Stimulated activated CD4-positive, alpha-beta T cell treated with anti-CD3 and anti-CD28 coated beads, Interleukin-4, amount 100 ng/mL, for 1 hour (primary cell): ENCODE measurements around the gene CD300LB.
A peak's percentile ranks its signal among the peaks of the same experiment; 100 is the strongest.
"Not testable (repeated sequence)": the region's sequence is repeated elsewhere in the genome, so short reads cannot be mapped to it uniquely, and the experiment has no call there.

ENCODE experiments used
- DNase-seq: peaks from one replicate; pipeline ENCODE4 v3.0.0-alpha.2; 2020

CD300LB gene

DNA sequence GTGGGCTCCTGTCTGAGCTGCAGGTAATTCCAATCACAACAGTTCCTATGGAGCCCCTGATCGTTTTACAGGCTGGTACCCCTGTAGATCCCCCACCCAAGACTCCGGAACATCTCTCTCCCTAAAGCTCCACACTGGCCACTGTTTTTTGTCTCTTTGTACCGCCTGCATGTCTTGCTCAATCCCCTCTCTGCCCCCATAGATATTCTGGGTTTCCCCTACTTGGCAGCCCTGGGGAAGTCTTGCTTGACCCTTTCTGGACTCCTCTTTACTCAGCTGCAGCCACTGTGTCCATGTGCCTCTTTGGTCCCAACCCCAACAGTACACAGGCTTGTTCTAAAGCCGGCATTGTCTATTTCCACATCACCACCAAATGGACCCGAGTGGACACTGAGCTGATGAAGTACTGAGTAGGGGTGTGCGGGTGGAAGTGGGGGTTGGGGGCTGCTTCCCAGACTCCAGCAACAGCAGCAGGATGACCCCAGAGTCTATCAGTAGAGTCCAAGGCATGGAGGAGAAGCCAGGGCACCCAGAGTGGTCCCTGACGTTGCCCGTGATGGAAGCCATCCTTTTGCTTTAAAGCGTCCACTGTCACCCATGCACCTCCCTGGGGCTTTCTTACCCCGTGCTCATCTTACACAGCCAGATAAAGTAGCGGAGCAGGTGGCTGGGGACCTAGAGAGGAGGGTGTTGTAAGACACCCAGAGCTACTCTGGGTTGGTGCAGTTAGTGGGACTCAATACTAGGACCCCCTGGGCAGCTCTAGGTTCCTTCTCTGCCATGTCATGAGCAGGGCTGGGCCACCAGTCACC lies 6.4 kb downstream of the CD300LB start:
- DNase-seq: no peak

DNA sequence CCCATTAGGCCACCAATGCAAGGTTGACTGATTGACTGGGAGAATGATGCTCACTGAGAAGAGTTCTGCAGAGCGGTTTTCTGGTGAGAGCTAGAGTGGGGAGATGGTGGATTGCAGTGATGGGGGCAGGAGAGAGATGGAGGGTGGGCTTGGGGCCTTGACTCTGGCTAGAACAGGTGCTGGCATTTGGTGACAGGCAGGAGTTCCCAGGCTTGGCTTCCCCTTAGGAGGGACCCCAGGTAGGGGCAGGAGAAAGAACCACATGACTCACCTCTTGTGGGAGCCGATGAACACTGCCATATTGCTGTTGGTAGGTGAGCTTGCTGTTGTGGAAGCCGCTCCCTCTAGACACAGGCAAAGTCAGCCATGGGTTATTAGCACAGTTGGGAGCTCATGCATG lies 8.0 kb downstream of the CD300LB start:
- DNase-seq: no peak

- DNase-seq: no peak
Measured at GRCh38 chr17:74522381-74523105, 8.7 kb downstream of the CD300LB start.

DNA sequence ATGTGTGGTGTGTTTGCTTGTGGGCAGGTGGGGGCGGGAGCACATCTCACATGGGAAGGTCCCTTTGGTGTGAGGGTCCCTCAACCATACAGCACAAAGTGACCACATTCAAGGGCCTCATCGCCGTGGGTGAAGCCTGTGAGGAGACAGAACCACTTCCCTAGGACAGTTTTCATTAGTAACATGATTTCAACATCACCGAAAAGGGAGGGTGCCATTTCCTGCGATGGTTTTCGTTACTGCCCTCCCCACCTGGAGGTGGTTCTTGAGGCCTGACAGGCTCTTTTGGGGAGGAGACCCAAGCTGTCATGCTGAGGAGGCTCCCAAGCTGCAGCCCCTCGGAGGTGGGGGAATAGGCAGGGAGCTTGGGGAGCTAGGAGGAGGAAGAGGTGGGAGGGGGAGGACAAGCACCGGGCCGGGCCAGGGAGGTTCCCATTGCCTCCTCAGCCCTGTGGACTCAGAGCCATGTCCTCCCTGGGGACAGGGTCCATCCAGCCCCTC lies 9.5 kb downstream of the CD300LB start:
- no peak for DNase-seq

GRCh38 chr17:74520790-74521480 lies 10.3 kb downstream of the CD300LB start:
- no peak for DNase-seq

- no peak for DNase-seq
Measured at GRCh38 chr17:74520016-74520434, 11.2 kb downstream of the CD300LB start.

- not testable (repeated sequence) for DNase-seq
Measured at GRCh38 chr17:74518413-74518981, 12.8 kb downstream of the CD300LB start.

DNA sequence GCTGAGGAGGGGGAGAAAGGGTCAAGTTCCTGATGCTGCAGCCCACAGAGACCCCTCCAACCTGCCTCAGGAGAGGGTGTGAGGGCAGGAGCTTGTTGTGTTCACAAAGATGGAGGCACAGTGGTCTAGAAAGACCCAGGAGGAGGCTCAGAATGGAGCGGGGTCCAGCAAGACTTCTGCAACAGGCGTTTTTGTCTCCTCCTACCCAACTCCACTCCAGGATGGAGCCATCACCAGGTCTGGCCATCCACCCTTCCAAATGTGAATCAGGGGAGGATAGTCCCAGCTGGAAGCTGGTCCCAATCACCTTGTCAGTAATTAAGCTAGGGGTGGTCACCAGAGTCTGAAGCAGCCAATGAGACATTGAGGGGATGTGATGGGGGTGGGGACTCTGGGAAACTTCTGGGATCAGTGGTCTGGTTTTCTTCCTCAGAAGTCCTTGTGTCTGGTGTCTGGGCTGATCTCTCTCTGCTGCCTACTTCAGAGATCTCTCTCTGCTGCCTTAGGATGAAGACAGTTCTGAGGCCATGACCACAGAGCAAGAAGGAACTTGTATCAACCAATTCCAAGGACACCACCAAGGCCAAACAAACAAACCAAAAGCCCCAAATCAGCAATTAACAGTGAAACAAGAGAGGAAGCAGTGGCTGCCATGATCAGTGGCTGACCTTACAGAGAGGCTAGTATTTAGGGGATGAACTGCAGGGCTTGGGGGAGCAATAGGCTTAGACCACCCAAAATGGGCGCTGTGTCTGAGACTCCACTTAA lies 14.5 kb downstream of the CD300LB start:
- DNase-seq: no peak

DNA sequence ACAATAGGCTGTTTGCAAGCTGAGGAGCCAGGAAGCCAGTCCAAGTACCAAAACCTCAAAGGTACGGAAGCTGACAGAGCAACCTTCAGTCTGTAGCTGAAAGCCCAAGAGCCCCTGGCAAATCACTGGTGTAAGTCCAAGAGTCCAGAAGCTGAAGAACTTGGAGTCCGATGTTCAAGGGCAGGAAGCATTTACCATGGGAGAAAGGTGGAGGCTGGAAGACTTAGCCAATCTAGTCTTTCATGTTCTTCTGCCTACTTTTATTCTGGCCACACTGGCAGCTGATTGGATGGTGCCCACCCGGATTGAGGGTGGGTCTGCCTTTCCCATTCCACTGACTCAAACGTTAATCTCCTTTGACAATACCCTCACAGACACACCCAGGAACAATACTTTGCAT lies 15.3 kb downstream of the CD300LB start:
- no peak for DNase-seq

DNA sequence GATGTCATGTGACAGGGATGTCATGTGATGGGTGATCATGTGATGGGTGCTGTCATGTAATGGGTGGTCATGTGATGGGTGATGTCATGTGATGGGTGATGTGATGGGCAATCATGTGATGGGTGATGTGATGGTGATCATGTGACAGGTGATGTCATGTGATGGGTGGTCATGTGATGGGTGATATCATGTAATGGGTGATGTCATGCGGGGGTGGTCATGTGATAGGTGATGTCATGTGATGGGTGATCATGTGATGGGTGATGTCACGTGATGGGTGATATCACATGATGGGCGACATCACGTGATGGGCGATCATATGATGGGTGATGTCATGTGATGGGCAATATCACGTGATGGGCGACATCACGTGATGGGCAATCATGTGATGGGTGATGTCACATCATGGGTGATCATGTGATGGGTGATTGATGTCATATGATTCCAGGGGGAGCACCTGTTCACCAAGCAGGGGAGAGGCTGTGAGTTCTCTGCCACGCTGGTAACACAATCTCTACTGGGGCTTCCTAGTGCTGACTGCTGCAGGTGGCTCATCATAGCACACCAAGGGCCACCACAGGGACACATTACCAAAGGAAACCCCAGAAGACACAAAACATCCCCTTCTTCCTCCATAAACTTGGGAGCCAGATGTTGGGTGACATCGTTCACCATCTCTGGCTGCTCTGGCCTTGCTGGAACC lies 16.5 kb downstream of the CD300LB start:
- no peak for DNase-seq

DNA sequence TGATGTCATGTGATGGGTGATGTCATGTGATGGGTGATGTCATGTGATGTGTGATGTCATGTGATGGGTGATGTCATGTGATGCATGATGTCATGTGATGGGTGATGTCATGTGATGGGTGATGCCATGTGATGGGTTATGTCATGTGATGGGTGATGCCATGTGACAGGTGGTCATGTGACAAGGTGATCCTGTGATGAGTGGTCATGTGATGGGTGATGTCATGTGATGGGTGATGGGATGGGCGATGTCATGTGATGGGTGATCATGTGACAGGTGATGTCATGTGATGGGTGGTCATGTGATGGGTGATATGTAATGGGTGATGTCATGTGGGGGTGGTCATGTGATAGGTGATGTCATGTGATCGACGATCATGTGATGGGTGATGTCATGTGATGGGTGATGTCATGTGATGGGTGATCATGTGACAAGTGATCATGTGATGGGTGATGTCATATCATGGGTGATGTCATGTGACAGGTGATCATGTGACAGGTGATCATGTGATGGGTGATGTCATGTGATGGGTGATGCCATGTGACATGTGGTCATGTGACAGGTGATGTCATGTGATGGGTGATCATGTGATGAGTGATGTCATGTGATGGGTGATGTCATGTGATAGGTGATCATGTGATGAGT lies 17.2 kb downstream of the CD300LB start:
- no peak for DNase-seq

GRCh38 chr17:74512624-74513091 lies 18.6 kb downstream of the CD300LB start:
- DNase-seq: no peak

DNA sequence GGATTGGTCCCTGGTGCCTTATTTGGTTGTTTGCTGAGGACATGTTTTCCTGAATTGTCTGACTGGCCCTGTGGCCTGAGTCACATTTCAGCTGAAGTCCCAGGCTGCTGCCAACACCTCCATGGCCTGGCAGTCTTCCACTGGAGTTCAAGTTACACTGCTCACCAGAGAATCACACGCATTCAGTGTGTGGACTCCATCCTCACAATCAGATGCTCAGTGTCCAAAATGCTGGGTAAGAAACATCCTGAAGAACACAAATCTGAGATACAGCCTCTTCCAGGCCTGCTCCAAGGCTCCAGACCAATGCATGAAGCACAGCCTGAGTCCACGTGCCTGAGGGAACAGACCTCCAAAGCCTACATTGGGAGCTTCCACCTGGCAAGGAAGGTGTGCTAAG lies 19.2 kb downstream of the CD300LB start:
- DNase-seq: no peak

DNA sequence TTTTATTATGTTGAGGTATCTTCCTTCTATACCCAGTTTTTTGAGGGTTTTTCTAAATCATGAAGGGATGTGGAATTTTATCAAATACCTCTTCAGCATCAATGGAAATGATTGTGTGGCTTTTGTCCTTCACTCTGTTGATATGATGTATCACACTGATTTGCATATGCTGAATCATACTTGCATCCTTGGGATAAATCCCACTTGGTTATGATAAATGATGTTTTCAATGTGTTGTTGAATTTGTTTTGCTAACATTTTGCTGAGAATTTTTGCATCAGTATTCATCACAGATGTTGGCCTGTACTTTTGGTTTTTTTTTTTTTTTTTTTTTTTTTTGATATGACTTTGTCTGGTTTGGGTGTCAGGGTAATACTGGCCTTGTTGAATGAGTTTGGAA lies 23.1 kb downstream of the CD300LB start:
- no peak for DNase-seq

DNA sequence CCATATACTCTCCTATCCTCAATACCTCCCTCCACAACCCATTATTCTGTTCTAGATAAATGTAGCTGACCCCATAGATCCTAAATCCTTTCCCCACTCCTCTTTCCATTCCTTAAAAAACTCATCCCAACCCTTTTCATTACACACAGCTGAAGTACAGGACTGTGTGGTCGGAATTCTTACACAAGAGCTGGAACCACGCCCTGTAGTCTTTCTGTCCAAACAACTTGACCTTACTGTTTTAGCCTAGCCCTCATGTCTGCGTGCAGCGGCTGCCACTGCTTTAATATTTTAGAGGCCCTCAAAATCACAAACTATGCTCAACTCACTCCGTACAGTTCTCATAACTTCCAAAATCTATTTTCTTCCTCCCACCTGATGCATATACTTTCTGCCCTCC lies 27.3 kb downstream of the CD300LB start:
- DNase-seq: not testable (repeated sequence)

- no peak for DNase-seq
Measured at GRCh38 chr17:74502861-74503260, 28.4 kb downstream of the CD300LB start.

DNA sequence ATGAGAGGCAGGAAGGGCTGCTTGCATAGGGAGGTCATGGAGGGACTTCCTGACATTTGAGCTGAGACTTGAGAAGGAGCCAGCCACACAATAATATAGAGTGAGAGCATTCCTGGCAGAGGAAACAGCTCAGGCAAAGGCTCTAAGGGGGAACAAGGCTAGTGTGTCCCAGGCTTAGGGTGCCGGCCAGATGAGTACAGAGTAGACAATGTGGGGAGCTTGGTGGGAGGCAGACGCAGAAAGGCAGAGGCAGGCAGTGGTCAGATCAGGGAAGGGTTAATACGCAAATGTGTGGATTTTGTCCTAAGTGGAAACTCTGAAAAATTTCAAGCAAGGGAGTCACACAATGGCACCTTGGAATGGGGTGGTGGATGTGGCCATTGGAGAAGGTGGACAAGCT lies 31.3 kb downstream of the CD300LB start:
- DNase-seq: no peak

DNA sequence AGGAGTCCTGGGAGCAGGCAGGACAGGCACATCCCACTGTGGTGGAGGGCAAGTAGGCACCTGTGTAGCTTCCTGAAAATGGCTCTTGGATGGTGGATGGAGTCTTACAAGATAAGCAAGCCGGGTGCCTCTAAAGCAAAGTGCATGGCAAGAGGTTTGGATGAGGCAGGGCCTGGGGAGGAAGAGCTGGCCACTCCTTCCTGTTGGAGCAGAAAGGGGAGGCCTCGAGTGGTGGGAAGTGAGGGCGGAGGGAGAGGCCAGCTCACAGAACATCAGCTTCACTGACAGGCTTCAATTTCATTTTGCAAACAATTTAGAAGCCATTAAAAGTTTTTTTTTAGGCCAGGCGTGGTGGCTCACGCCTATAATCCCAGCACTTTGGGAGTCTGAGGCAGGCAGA lies 33.8 kb downstream of the CD300LB start:
- no peak for DNase-seq

DNA sequence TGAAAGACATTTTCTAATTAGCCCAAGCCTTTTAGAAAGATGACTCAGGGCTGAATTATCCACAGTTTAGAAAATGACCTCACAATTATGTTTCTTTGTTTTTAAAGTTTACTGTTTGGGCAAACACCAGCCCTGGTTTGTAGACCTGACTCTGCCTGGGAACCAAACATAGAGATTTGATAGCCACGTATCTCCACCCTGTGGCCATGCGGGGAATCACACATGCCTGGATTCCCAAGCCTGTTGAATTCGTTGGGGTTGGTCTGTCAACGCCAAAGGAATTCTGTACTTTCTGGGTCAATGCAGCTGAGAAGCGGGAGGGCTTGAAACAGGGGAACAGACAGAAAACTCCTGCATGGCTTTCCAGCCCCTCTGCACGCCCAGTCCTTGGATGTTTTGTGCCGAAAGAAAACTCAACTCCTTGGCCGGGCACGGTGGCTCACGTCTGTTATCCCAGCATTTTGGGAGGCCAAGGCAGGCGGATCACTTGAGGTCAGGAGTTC lies 37.9 kb downstream of the CD300LB start:
- DNase-seq: peak; percentile 68

- DNase-seq: no peak
Measured at GRCh38 chr17:74491626-74492025, 39.6 kb downstream of the CD300LB start.

- DNase-seq: no peak
Measured at GRCh38 chr17:74490716-74491115, 40.6 kb downstream of the CD300LB start.
